SK-N-SH (cell line): ENCODE measurements around the gene MTARC1. TPM values are rescaled to one million over a fixed set of nuclear protein-coding genes. Genes with fewer than 3 reads are reported as not detected.

Experiments
- CTCF ChIA-PET: fragments of 300-600, 350-600 bp; formaldehyde crosslinking; extraction: SDS; loops from one replicate; lab custom pipeline; 2021; lab: Yijun Ruan, JAX
- POLR2A ChIA-PET: fragments of 350-600 bp; sonication (Branson Sonifier 250); formaldehyde crosslinking; extraction: SDS; loops from one replicate; lab custom pipeline; 2020; ENCODE audit warnings: antibody characterized with exemption, inconsistent platforms; lab: Yijun Ruan, JAX
- DNase-seq: peaks from one replicate; pipeline ENCODE4 v3.0.0; 2012
- H2AFZ ChIP-seq: fragments of 200-600 bp; sonication (generic); 2 replicates; pipeline ENCODE4 v1.8.1; 2016; ENCODE audit warnings: antibody characterized with exemption, mild to moderate bottlenecking, low read depth
- H3F3A ChIP-seq: fragments of 200-600 bp; sonication (generic); replicated peaks from 2 replicates; pipeline ENCODE3; 2016; ENCODE audit warnings: antibody characterized with exemption, mild to moderate bottlenecking; ENCODE audit not compliant: insufficient read depth
- H3K27ac ChIP-seq, 2 experiments: fragments of 200-500 bp in 1 of 2; fragments of 200-600 bp in 1 of 2; sonication (Bioruptor generic) in 1 of 2; sonication (generic), shearing (Covaris generic) in 1 of 2; 2 replicates each; pipeline versions ENCODE4 v1.5.1 to v1.6.1; 2014 to 2016; ENCODE audit warnings: low read depth in 2 of 2, inconsistent platforms in 1 of 2, low read length in 1 of 2, mild to moderate bottlenecking in 1 of 2, mixed read lengths in 1 of 2
- H3K27me3 ChIP-seq: fragments of 200-600 bp; sonication (generic), shearing (Covaris generic); 2 replicates; pipeline ENCODE4 v1.6.1; 2016; ENCODE audit warnings: mixed run types; ENCODE audit not compliant: insufficient read depth
- H3K36me3 ChIP-seq, 2 experiments: fragments of 200-500 bp in 1 of 2; fragments of 200-600 bp in 1 of 2; sonication (Bioruptor generic) in 1 of 2; sonication (generic) in 1 of 2; replicated peaks in 1 of 2; 2 replicates each; pipeline versions ENCODE3 to v1.5.1; 2014 to 2016; ENCODE audit warnings: low read length in 1 of 2, mild to moderate bottlenecking in 1 of 2; ENCODE audit not compliant: insufficient read depth in 2 of 2, control insufficient read depth in 1 of 2
- H3K4me1 ChIP-seq, 2 experiments: fragments of 200-500 bp in 1 of 2; fragments of 200-600 bp in 1 of 2; sonication (Bioruptor generic) in 1 of 2; sonication (generic), shearing (Covaris generic) in 1 of 2; 2 replicates each; pipeline versions ENCODE4 v1.5.1 to v1.6.1; 2014 to 2016; ENCODE audit warnings: low read depth in 1 of 2, low read length in 1 of 2, mixed run types in 1 of 2; ENCODE audit not compliant: insufficient read depth in 2 of 2, control insufficient read depth in 1 of 2
- H3K4me2 ChIP-seq: fragments of 200-600 bp; sonication (generic), shearing (Covaris generic); 2 replicates; pipeline ENCODE4 v1.6.1; 2017; ENCODE audit warnings: mixed run types
- H3K4me3 ChIP-seq, 2 experiments: fragments of 200-500 bp in 1 of 2; fragments of 200-600 bp in 1 of 2; sonication (Bioruptor generic) in 1 of 2; sonication (generic), shearing (Covaris generic) in 1 of 2; 2 replicates each; pipeline versions ENCODE4 v1.5.1 to v1.8.1; 2014 to 2016; ENCODE audit warnings: low read depth in 2 of 2, inconsistent platforms in 1 of 2, low read length in 1 of 2, mild to moderate bottlenecking in 1 of 2, mixed read lengths in 1 of 2, moderate library complexity in 1 of 2
- H3K79me2 ChIP-seq: fragments of 200-600 bp; sonication (generic); 2 replicates; pipeline ENCODE4 v1.8.1; 2017; ENCODE audit warnings: mild to moderate bottlenecking; ENCODE audit not compliant: insufficient read depth
- H3K9ac ChIP-seq: fragments of 200-600 bp; sonication (generic); 2 replicates; pipeline ENCODE4 v1.6.1; 2017; ENCODE audit warnings: mixed run types
- H3K9me2 ChIP-seq: fragments of 200-600 bp; sonication (generic); 2 replicates; pipeline ENCODE4 v1.6.1; 2017; ENCODE audit warnings: mixed run types
- H3K9me3 ChIP-seq: fragments of 200-600 bp; sonication (generic); 2 replicates; pipeline ENCODE4 v1.6.1; 2017; ENCODE audit warnings: mixed run types, mild to moderate bottlenecking, moderate library complexity
- H4K20me1 ChIP-seq: fragments of 200-600 bp; sonication (generic); 2 replicates; pipeline ENCODE4 v1.6.1; 2017; ENCODE audit warnings: mild to moderate bottlenecking, mixed run types; ENCODE audit not compliant: insufficient read depth
- CHD2 ChIP-seq: fragments of 150-350 bp; IDR thresholded peaks from 2 replicates; pipeline ENCODE4 v1.6.1; 2018; ENCODE audit warnings: low read length; ENCODE audit not compliant: partially characterized antibody
- ELF1 ChIP-seq: IDR thresholded peaks from 2 replicates; pipeline ENCODE4 v1.4.0; 2012
- EP300 ChIP-seq, 2 experiments: IDR thresholded peaks; 2 replicates each; pipeline versions ENCODE4 v1.4.0 to v1.6.1; 2012; ENCODE audit warnings: borderline replicate concordance in 1 of 2, low read depth in 1 of 2, low read length in 1 of 2
- EZH2phosphoT487 ChIP-seq: fragments of 200-600 bp; sonication (generic); IDR thresholded peaks from 2 replicates; pipeline ENCODE4 v1.6.1; 2017; ENCODE audit warnings: low read depth, mixed run types, mild to moderate bottlenecking, antibody characterized with exemption, moderate library complexity, borderline replicate concordance
- FOXJ3 ChIP-seq: sonication (generic); formaldehyde crosslinking; IDR thresholded peaks from 2 replicates; pipeline ENCODE4 v1.5.1; 2020; ENCODE audit warnings: mild to moderate bottlenecking, missing genetic modification reagents
- GATA2 ChIP-seq: sonication (generic); formaldehyde crosslinking; IDR thresholded peaks from 2 replicates; pipeline ENCODE4 v1.5.0; 2020; ENCODE audit warnings: mild to moderate bottlenecking, missing genetic modification reagents
- IRF3 ChIP-seq: fragments of 150-350 bp; IDR thresholded peaks from 2 replicates; pipeline ENCODE4 v1.6.1; 2016; ENCODE audit warnings: mild to moderate bottlenecking, low read depth, low read length
- MEF2A ChIP-seq: IDR thresholded peaks from 2 replicates; pipeline ENCODE4 v1.4.0; 2012; ENCODE audit warnings: low read depth, borderline replicate concordance
- MXI1 ChIP-seq: IDR thresholded peaks from 2 replicates; pipeline ENCODE4 v1.6.1; 2012; ENCODE audit warnings: mild to moderate bottlenecking, low read depth, low read length, improper control_type of control experiment
- NFIC ChIP-seq: IDR thresholded peaks from 2 replicates; pipeline ENCODE4 v1.4.0; 2012; ENCODE audit warnings: borderline replicate concordance
- RAD21 ChIP-seq: IDR thresholded peaks from 2 replicates; pipeline ENCODE4 v1.6.1; 2012; ENCODE audit warnings: mild to moderate bottlenecking, low read length
- RCOR1 ChIP-seq: fragments of 150-350 bp; IDR thresholded peaks from 2 replicates; pipeline ENCODE4 v1.6.1; 2017; ENCODE audit warnings: antibody characterized with exemption, low read length
- REST ChIP-seq: IDR thresholded peaks from 2 replicates; pipeline ENCODE4 v1.6.1; 2012; ENCODE audit warnings: mild to moderate bottlenecking, low read depth, low read length, moderate library complexity
- RFX5 ChIP-seq: IDR thresholded peaks from 2 replicates; pipeline ENCODE4 v1.6.1; 2012; ENCODE audit warnings: mild to moderate bottlenecking, improper control_type of control experiment, low read length
- RXRA ChIP-seq: IDR thresholded peaks from 2 replicates; pipeline ENCODE4 v1.4.0; 2012; ENCODE audit warnings: low read depth, mild to moderate bottlenecking, borderline replicate concordance
- SMC3 ChIP-seq: IDR thresholded peaks from 2 replicates; pipeline ENCODE4 v1.6.1; 2012; ENCODE audit warnings: low read depth, low read length, improper control_type of control experiment
- TAF1 ChIP-seq: IDR thresholded peaks from 2 replicates; pipeline ENCODE4 v1.6.1; 2012; ENCODE audit warnings: low read depth, mild to moderate bottlenecking, low read length, moderate library complexity, borderline replicate concordance
- TEAD4 ChIP-seq: IDR thresholded peaks from 2 replicates; pipeline ENCODE4 v1.4.0; 2012; ENCODE audit warnings: mild to moderate bottlenecking, borderline replicate concordance; ENCODE audit not compliant: insufficient read depth
- USF2 ChIP-seq: fragments of 150-350 bp; IDR thresholded peaks from 2 replicates; pipeline ENCODE4 v1.6.1; 2017; ENCODE audit warnings: antibody characterized with exemption, low read length, low read depth, borderline replicate concordance
- YY1 ChIP-seq: IDR thresholded peaks from 2 replicates; pipeline ENCODE4 v1.4.0; 2012; ENCODE audit warnings: low read depth, mild to moderate bottlenecking
- WGBS: methylation state at CpG from one replicate; pipeline ENCODE4 v1.1.6; 2017; ENCODE audit warnings: low lambda C conversion rate; 5-methylcytosine and 5-hydroxymethylcytosine counted together
- polyA plus RNA-seq, 3 experiments: library from polyadenylated mRNA; depleted of rRNA; stranded (reverse); fragments of >200 nt; gene quantifications; 2 replicates each; pipeline ENCODE4 v1.2.3, GENCODE V29; 2012

Gene MTARC1
- polyA plus RNA-seq, 1 of the 3 experiments (the other 2 are of a cell fraction) = 6.1 TPM

GRCh38 chr1:220825819-220826551 lies 39.3 kb downstream of the MTARC1 start (continued):
- no peak for TF ChIP-seq EZH2phosphoT487
- no peak for TF ChIP-seq FOXJ3 (CRISPR knock-in tag)
- no peak for TF ChIP-seq EP300 (IDR thresholded peaks at IDR 0.05; ENCODE audit: borderline replicate concordance in 1 of 2, low read depth in 1 of 2, low read length in 1 of 2)
- TF ChIP-seq NFIC = no peak
- no peak for TF ChIP-seq RCOR1
- TF ChIP-seq USF2 = no peak
- no peak for TF ChIP-seq SMC3
- no peak for TF ChIP-seq IRF3
- TF ChIP-seq MXI1 = no peak
- no peak for TF ChIP-seq CHD2

GRCh38 chr1:220826729-220827128 lies 40.0 kb downstream of the MTARC1 start:
- Histone ChIP-seq H4K20me1 (no peaks in the 10 kb centered on the region), H3K9me2 (no peaks in the 10 kb centered on the region), H3K27me3 (no peaks in the 10 kb centered on the region; the same call in 1 of the 2 replicates), H3K4me1 (peaks cover 0 to 2% of the 10 kb centered on the region in 2 experiments; a peak in 1 of 4 replicates), H3K4me2 (no peak overlapping the region), H3K4me3 (no peak overlapping the region), H3K79me2 (no peaks in the 10 kb centered on the region), H3K9ac (no peak overlapping the region), H3K36me3 (no peaks in the 10 kb centered on the region), H2AFZ (no peak overlapping the region), H3K9me3 (no peaks in the 10 kb centered on the region), H3K27ac (no peak overlapping the region), H3F3A (no peaks in the 10 kb centered on the region)
- POLR2A ChIA-PET = no interaction called here
- CTCF ChIA-PET = interaction anchor here (1.4 to 1.6 kb wide), 2 partner anchors 16 to 609 kb away, joined by 3 to 5 read pairs; no protein-coding TSS in a partner anchor
- TF ChIP-seq RXRA (no peak), MXI1 (no peak), ELF1 (no peak), GATA2 (CRISPR knock-in tag) (no peak), TAF1 (no peak), FOXJ3 (CRISPR knock-in tag) (no peak), RAD21 (no peak), RFX5 (no peak), YY1 (no peak), TEAD4 (no peak), RCOR1 (no peak), MEF2A (no peak), REST (no peak), USF2 (no peak), EP300 (IDR thresholded peaks at IDR 0.05; ENCODE audit: borderline replicate concordance in 1 of 2, low read depth in 1 of 2, low read length in 1 of 2) (no peak), CHD2 (no peak)
- DNase-seq = no peak
- 87% methylated on average over 3 of the region's 5 CpGs for WGBS
